ENCODE measurements around the gene CEL. TPM values are rescaled to one million over a fixed set of nuclear protein-coding genes. Genes with fewer than 3 reads are reported as not detected.
"Not testable (repeated sequence)": the region's sequence is repeated elsewhere in the genome, so short reads cannot be mapped to it uniquely, and the experiment has no call there.

The CEL gene
- total RNA-seq, 4 donors from 2014 or later = 0.38 to 31.2 (median 8.4) TPM

DNA sequence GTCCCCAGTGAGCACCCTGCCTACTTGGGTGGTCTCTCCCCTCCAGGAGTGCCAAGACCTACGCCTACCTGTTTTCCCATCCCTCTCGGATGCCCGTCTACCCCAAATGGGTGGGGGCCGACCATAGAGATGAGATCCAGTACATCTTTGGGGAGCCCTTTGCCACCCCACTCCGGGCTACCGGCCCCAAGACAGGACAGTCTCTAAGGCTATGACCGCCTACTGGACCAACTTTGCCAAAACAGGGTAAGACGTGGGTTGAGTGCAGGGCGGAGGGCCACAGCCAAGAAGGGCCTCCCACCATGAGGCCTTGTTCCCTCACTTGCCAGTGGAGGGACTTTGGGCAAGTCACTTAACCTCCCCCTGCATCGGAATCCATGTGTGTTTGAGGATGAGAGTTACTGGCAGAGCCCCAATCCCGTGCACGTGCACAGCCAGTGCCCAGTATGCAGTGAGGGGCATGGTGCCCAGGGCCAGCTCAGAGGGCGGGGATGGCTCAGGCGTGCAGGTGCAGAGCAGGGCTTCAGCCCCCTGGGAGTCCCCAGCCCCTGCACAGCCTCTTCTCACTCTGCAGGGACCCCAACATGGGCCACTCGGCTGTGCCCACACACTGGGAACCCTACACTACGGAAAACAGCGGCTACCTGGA lies 24.6 kb downstream of the CEL start:
- DNase-seq (ENCODE audit: low spot score in 2 of 2); H3K4me3 ChIP-seq (ENCODE audit: low read depth, poor library complexity, severe bottlenecking); intact Hi-C loops (cut with DNase I; ENCODE audit: low total_unique reads): not testable (repeated sequence)
- 86 to 87% methylated on average over 6 to 10 of the region's 17 CpGs for WGBS, 2 donors

- intact Hi-C loops (cut with DNase I; ENCODE audit: low total_unique reads) = no loop called here
- TF ChIP-seq POLR2A (IDR thresholded peaks at IDR 0.05) (no peak), CTCF (IDR thresholded peaks at IDR 0.05) (no peak)
- no peak for DNase-seq (ENCODE audit: low spot score in 2 of 2)
- H3K4me3 ChIP-seq (ENCODE audit: low read depth, poor library complexity, severe bottlenecking) = no peak overlapping the region
- 81 to 82% methylated on average over 15 of the region's 15 CpGs for WGBS, 2 donors
Observed at GRCh38 chr9:133086894-133087293, 25.1 kb downstream of the CEL start.

GRCh38 chr9:133087429-133088145 lies 25.8 kb downstream of the CEL start:
- 64% methylated on average over 7 of the region's 7 CpGs for WGBS, 2 donors
- H3K4me3 ChIP-seq (ENCODE audit: low read depth, poor library complexity, severe bottlenecking) = no peak overlapping the region
- TF ChIP-seq CTCF (IDR thresholded peaks at IDR 0.05) (no peak), POLR2A (IDR thresholded peaks at IDR 0.05) (no peak)
- intact Hi-C loops (cut with DNase I; ENCODE audit: low total_unique reads) = no loop called here
- no peak for DNase-seq (ENCODE audit: low spot score in 2 of 2)

- intact Hi-C loops (cut with DNase I; ENCODE audit: low total_unique reads) = no loop called here
- WGBS, 2 donors = 87 to 93% methylated on average over 10 of the region's 10 CpGs
- no peak overlapping the region for H3K4me3 ChIP-seq (ENCODE audit: low read depth, poor library complexity, severe bottlenecking)
- no peak for TF ChIP-seq CTCF (IDR thresholded peaks at IDR 0.05)
- TF ChIP-seq POLR2A (IDR thresholded peaks at IDR 0.05) = no peak
- no peak for DNase-seq (ENCODE audit: low spot score in 2 of 2)
Observed at GRCh38 chr9:133088146-133088750, 26.5 kb downstream of the CEL start.

GRCh38 chr9:133088756-133089155 lies 27.0 kb downstream of the CEL start:
- intact Hi-C loops (cut with DNase I; ENCODE audit: low total_unique reads) = no loop called here
- 93 to 96% methylated on average over 7 of the region's 7 CpGs for WGBS, 2 donors
- no peak for DNase-seq (ENCODE audit: low spot score in 2 of 2)
- H3K4me3 ChIP-seq (ENCODE audit: low read depth, poor library complexity, severe bottlenecking) = no peak overlapping the region
- TF ChIP-seq CTCF (IDR thresholded peaks at IDR 0.05) (no peak), POLR2A (IDR thresholded peaks at IDR 0.05) (no peak)

- WGBS, 2 donors = 82 to 88% methylated on average over 6 of the region's 6 CpGs
- intact Hi-C loops (cut with DNase I; ENCODE audit: low total_unique reads) = no loop called here
- DNase-seq (ENCODE audit: low spot score in 2 of 2) = no peak
- TF ChIP-seq POLR2A (IDR thresholded peaks at IDR 0.05) (no peak), CTCF (IDR thresholded peaks at IDR 0.05) (no peak)
- no peak overlapping the region for H3K4me3 ChIP-seq (ENCODE audit: low read depth, poor library complexity, severe bottlenecking)
Observed at GRCh38 chr9:133089271-133089671, 27.5 kb downstream of the CEL start.

Measured in lower leg skin (tissue), 4 donors.